RPMI8226 (cell line): ENCODE measurements around the gene ATP8B1.

Experiments used
- DNase-seq: peaks from one replicate; pipeline ENCODE4 v3.0.0-alpha.2; 2015

Gene ATP8B1

GRCh38 chr18:57791192-57791591 is 11.9 kb downstream of the ATP8B1 start:
- no peak for DNase-seq

- no peak for DNase-seq
Observed at GRCh38 chr18:57790316-57790715, 12.8 kb downstream of the ATP8B1 start.

GRCh38 chr18:57789759-57790158 is 13.4 kb downstream of the ATP8B1 start:
- DNase-seq: no peak

- no peak for DNase-seq
Observed at GRCh38 chr18:57789090-57789489, 14.0 kb downstream of the ATP8B1 start.

- no peak for DNase-seq
Observed at GRCh38 chr18:57787068-57787685, 15.9 kb downstream of the ATP8B1 start.

- no peak for DNase-seq
Observed at GRCh38 chr18:57785751-57786437, 17.2 kb downstream of the ATP8B1 start.

GRCh38 chr18:57784801-57785114 is 18.4 kb downstream of the ATP8B1 start:
- DNase-seq: no peak

GRCh38 chr18:57784034-57784800 is 18.9 kb downstream of the ATP8B1 start:
- DNase-seq: no peak

- no peak for DNase-seq
Observed at GRCh38 chr18:57782049-57782448, 21.1 kb downstream of the ATP8B1 start.

- no peak for DNase-seq
Observed at GRCh38 chr18:57780706-57781347, 22.3 kb downstream of the ATP8B1 start.

- no peak for DNase-seq
Observed at GRCh38 chr18:57780318-57780705, 22.8 kb downstream of the ATP8B1 start.

- no peak for DNase-seq
Observed at GRCh38 chr18:57776767-57777166, 26.3 kb downstream of the ATP8B1 start.

GRCh38 chr18:57776354-57776753 is 26.8 kb downstream of the ATP8B1 start:
- no peak for DNase-seq

GRCh38 chr18:57775937-57776336 is 27.2 kb downstream of the ATP8B1 start:
- DNase-seq: no peak

GRCh38 chr18:57772387-57772799 is 30.7 kb downstream of the ATP8B1 start:
- no peak for DNase-seq

- DNase-seq: no peak
Observed at GRCh38 chr18:57771626-57772025, 31.5 kb downstream of the ATP8B1 start.

- no peak for DNase-seq
Observed at GRCh38 chr18:57771193-57771592, 31.9 kb downstream of the ATP8B1 start.

GRCh38 chr18:57768537-57769326 is 34.4 kb downstream of the ATP8B1 start:
- DNase-seq: no peak

- no peak for DNase-seq
Observed at GRCh38 chr18:57767259-57768050, 35.7 kb downstream of the ATP8B1 start.

GRCh38 chr18:57764995-57765394 is 38.1 kb downstream of the ATP8B1 start:
- no peak for DNase-seq

- DNase-seq: no peak
Observed at GRCh38 chr18:57764087-57764486, 39.0 kb downstream of the ATP8B1 start.

GRCh38 chr18:57762686-57763085 is 40.4 kb downstream of the ATP8B1 start:
- no peak for DNase-seq
